ENCODE results near the gene MAN1A1.
"Not testable (repeated sequence)": the region's sequence is repeated elsewhere in the genome, so short reads cannot be mapped to it uniquely, and the experiment has no call there.

Gene MAN1A1

DNA sequence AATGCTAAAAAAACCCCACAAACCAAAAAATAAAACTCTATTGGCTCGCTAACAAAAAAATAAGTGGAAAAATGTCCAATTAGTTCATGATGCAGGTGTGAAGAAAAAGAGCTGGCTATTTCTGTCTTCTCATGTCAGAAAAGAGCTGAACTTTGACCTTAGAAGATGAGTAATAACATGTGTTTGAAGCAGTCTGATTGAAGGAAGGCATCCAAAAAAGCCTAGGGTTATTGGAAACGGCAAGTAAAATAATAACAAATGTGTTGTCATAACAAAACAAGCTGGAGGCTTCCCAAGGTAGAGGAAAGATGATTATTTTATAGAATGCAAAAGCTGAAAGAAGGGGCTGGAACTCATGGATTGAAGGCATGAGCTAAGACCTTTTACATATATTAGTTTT lies 176.7 kb downstream of the MAN1A1 start:
- DNase-seq (ENCODE audit: low spot score): no peak
- in situ Hi-C loops (cut with MboI; ENCODE audit: low pct_unique_long_range_greater_than_20kb, low sequenced_read_pairs, unreplicated experiment): no loop called here
- TF ChIP-seq, protein P1, sequence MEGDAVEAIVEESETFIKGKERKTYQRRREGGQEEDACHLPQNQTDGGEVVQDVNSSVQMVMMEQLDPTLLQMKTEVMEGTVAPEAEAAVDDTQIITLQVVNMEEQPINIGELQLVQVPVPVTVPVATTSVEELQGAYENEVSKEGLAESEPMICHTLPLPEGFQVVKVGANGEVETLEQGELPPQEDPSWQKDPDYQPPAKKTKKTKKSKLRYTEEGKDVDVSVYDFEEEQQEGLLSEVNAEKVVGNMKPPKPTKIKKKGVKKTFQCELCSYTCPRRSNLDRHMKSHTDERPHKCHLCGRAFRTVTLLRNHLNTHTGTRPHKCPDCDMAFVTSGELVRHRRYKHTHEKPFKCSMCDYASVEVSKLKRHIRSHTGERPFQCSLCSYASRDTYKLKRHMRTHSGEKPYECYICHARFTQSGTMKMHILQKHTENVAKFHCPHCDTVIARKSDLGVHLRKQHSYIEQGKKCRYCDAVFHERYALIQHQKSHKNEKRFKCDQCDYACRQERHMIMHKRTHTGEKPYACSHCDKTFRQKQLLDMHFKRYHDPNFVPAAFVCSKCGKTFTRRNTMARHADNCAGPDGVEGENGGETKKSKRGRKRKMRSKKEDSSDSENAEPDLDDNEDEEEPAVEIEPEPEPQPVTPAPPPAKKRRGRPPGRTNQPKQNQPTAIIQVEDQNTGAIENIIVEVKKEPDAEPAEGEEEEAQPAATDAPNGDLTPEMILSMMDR (IDR thresholded peaks at IDR 0.05; ENCODE audit: extremely low read depth, insufficient read depth, missing control alignments): no peak

DNA sequence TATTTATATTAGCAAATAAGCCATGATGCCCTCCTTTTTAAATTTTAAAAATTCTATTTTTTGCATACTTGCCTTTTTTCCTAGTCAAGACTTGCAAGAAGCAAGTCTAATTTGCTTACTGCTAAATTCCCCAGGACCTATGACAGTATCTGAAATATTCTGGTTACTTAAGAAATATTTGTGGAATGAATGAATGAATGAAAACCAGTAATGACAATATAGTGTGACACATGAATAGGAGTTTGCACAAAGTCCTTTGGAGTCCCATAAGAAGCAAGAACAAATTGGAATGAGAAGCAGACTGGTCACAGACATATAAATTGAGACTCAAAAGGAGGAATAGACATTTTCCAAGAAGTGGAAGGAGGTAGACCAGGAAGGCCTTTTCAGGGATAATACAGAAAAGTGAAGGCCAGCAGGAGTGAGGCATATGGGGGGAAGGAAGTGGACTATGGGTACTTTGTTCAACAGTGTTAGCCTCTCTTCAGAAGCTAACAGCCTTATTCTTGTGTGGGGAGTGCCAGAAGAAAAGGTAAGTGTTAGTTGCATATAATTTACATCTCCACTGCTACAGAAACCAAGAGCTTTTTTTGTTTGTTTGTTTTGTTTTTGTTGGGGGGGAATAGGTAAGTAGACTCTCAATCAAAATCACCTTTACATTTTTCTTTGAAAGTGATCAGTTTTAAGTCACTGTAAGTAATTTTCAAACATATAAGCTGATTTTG lies 177.5 kb downstream of the MAN1A1 start:
- in situ Hi-C loops (cut with MboI; ENCODE audit: low pct_unique_long_range_greater_than_20kb, low sequenced_read_pairs, unreplicated experiment): no loop called here
- no peak for DNase-seq (ENCODE audit: low spot score)
- TF ChIP-seq, protein P1 (IDR thresholded peaks at IDR 0.05; ENCODE audit: extremely low read depth, insufficient read depth, missing control alignments): no peak

DNA sequence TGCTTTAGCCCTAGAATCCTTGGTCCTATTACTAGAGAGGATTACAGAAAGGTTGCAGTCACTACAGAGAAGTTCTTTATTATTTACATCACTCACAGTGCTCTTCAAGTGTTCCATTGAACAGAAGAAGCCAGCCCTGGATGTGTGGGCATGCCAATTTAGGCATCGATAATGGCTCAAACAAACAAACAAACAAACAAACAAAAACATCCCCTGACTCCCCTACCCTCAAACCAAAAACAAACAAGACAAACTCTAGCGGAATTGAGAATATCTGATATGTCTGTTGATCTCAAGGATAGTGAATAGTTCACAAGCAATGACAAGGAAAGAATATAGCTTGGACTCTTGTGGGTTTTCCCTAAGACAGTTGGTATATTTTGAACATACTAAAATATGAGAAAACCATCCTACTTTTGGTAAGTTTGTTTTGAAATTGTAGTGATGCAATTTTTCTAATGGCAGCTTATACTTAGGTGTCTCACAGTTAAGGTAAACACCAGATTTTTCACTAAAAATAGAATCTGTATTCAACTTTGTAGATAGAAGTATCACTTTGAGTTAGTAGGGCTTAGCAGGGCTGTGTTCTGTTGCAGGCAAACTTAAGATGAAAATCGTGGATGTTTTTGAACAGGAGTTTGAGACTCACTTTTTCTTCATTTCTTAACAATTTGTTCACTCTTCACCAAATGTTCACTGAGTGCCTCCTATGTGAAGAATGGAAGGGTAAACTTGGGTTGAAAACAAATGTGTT lies 178.3 kb downstream of the MAN1A1 start:
- in situ Hi-C loops (cut with MboI; ENCODE audit: low pct_unique_long_range_greater_than_20kb, low sequenced_read_pairs, unreplicated experiment): no loop called here
- TF ChIP-seq, protein P1 (IDR thresholded peaks at IDR 0.05; ENCODE audit: extremely low read depth, insufficient read depth, missing control alignments): no peak
- no peak for DNase-seq (ENCODE audit: low spot score)

DNA sequence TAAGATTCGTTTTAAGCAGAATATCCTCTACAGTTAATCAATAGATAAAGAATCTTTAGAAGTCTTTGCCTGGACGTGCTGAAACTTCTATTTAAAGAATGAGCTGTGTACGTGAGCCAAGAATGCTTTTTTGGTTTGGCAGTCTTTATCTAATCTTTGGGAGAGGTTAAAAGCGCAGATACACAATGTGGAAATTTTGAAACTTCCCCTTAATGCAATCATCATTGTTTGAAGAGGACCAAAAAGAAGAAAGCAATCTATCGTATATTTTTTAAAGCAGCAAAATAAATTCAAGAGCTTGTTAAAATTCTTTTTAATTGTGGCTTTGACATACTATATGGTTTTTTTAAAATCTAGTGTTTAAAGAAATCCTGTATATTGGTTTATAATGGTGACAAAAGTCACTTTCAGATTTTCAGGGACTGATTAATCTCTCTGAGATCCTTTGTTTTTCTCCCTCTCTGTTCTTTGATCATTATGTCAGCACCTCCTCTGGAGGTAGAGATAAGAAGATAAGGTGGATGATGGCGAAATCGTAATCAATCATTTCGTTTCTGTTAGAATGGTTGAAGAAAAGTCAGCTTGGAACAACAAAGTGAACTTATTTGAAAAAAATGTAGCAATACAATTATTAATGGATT lies 179.0 kb downstream of the MAN1A1 start:
- DNase-seq (ENCODE audit: low spot score): no peak
- TF ChIP-seq, protein P1 (IDR thresholded peaks at IDR 0.05; ENCODE audit: extremely low read depth, insufficient read depth, missing control alignments): no peak
- in situ Hi-C loops (cut with MboI; ENCODE audit: low pct_unique_long_range_greater_than_20kb, low sequenced_read_pairs, unreplicated experiment): no loop called here

DNA sequence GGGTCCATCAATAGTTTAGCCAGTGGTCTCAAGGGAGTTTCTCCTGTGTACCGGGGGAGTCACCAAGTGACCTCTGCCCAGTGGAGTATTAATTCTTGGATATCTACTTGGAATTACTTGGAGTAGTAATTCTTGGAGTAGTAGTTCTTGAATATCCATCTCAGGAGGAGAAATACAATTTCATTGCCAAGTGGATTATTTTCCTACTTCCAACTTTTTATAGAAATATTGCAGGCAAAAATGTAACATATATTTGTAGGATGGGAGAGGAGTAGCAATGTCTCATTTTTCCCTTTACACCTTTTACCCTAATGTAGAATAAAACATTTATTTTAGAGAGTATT lies 179.5 kb downstream of the MAN1A1 start:
- DNase-seq (ENCODE audit: low spot score): no peak
- in situ Hi-C loops (cut with MboI; ENCODE audit: low pct_unique_long_range_greater_than_20kb, low sequenced_read_pairs, unreplicated experiment): no loop called here
- TF ChIP-seq, protein P1 (IDR thresholded peaks at IDR 0.05; ENCODE audit: extremely low read depth, insufficient read depth, missing control alignments): no peak

DNA sequence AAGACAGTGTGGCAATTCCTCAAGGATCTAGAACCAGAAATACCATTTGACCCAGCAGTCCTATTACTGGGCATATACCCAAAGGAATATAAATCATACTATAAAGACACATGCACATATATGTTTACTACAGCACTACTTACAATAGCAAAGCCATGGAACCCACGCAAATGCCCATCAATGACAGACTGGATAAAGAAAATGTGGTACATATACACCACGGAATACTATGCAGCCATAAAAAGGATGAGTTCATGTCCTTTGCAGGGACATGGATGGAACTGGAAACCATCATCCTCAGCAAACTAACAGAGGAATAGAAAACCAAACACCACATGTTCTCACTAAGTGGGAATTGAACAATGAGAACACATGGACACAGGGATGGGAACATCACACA lies 180.2 kb downstream of the MAN1A1 start:
- in situ Hi-C loops (cut with MboI; ENCODE audit: low pct_unique_long_range_greater_than_20kb, low sequenced_read_pairs, unreplicated experiment); DNase-seq (ENCODE audit: low spot score): not testable (repeated sequence)
